NCI-H2107 (cell line): Measurements from ENCODE around the gene ARMC8.
A peak's percentile ranks its signal among the peaks of the same experiment; 100 is the strongest.
"Not testable (repeated sequence)": the region's sequence is repeated elsewhere in the genome, so short reads cannot be mapped to it uniquely, and the experiment has no call there.

Source experiments
- DNase-seq: peaks from one replicate; lab custom pipeline; 2025; lab: John Stamatoyannopoulos, UW

Gene ARMC8

GRCh38 chr3:138187296-138188012 lies at the start of gene ARMC8:
Gene ARMC8 (plus strand): TSS chr3:138187301. CDS start chr3:138187555, 254 bp downstream.
- peak; percentile 53 for DNase-seq

- no peak for DNase-seq
Measured at GRCh38 chr3:138137861-138138260, 49.2 kb upstream of the ARMC8 start.

- DNase-seq = no peak
Measured at GRCh38 chr3:138139691-138140090, 47.4 kb upstream of the ARMC8 start.

- no peak for DNase-seq
Measured at GRCh38 chr3:138140940-138141339, 46.2 kb upstream of the ARMC8 start.

GRCh38 chr3:138142181-138142580 lies 44.9 kb upstream of the ARMC8 start:
- not testable (repeated sequence) for DNase-seq

GRCh38 chr3:138148503-138148902 lies 38.6 kb upstream of the ARMC8 start:
- no peak for DNase-seq

GRCh38 chr3:138154534-138154933 lies 32.6 kb upstream of the ARMC8 start:
- no peak for DNase-seq

GRCh38 chr3:138157743-138158142 lies 29.4 kb upstream of the ARMC8 start:
- no peak for DNase-seq

GRCh38 chr3:138165061-138165460 lies 22.0 kb upstream of the ARMC8 start:
- DNase-seq = no peak

GRCh38 chr3:138172625-138173024 lies 14.5 kb upstream of the ARMC8 start:
- DNase-seq = no peak

GRCh38 chr3:138173769-138174420 lies 13.2 kb upstream of the ARMC8 start:
- DNase-seq = no peak

GRCh38 chr3:138174421-138175131 lies 12.5 kb upstream of the ARMC8 start, which contains the start of gene DBR1:
Gene DBR1 (minus strand): TSS chr3:138174921. CDS start chr3:138174795, 126 bp downstream.
- peak; percentile 81 for DNase-seq

- peak; percentile 38 for DNase-seq
Measured at GRCh38 chr3:138180375-138181029, 6.6 kb upstream of the ARMC8 start.

GRCh38 chr3:138184994-138185393 lies 2.1 kb upstream of the ARMC8 start:
- no peak for DNase-seq

- DNase-seq = no peak
Measured at GRCh38 chr3:138186221-138186620, 880 bp upstream of the ARMC8 start.

- DNase-seq = peak; percentile 85
Measured at GRCh38 chr3:138186803-138187295, 252 bp upstream of the ARMC8 start.

GRCh38 chr3:138188013-138188730 lies 1.1 kb downstream of the ARMC8 start:
- no peak for DNase-seq

GRCh38 chr3:138195481-138195880 lies 8.4 kb downstream of the ARMC8 start:
- no peak for DNase-seq

- no peak for DNase-seq
Measured at GRCh38 chr3:138196023-138196422, 8.9 kb downstream of the ARMC8 start.

- no peak for DNase-seq
Measured at GRCh38 chr3:138197058-138197457, 10.0 kb downstream of the ARMC8 start.

- DNase-seq = no peak
Measured at GRCh38 chr3:138197524-138197923, 10.4 kb downstream of the ARMC8 start.
